ENCODE measurements around the gene CCDC201. TPM values are rescaled to one million over a fixed set of nuclear protein-coding genes. Genes with fewer than 3 reads are reported as not detected.

The CCDC201 gene
- total RNA-seq, 5 donors from 2014 or later (not counting 1 experiment from before 2014, with no cell fraction given) = not detected

- WGBS (ENCODE audit: insufficient coverage) = 80% methylated on average over 5 of the region's 10 CpGs
- Mint-ChIP-seq H3K9me3 (no peaks in the 10 kb centered on the region), H3K4me1 (peaks cover 0 to 5% (median 2%) of the 10 kb centered on the region in 3 donors), H3K36me3 (no peaks in the 10 kb centered on the region), H3K27me3 (peaks cover 71 to 77% of the 10 kb centered on the region in 2 donors), H3K27ac (no peak overlapping the region), H3K4me3 (no peak overlapping the region)
- POLR2A ChIA-PET = no interaction called here
- Histone ChIP-seq H3K27ac (ENCODE audit: low read length) (no peak overlapping the region), H3K9me3 (no peaks in the 10 kb centered on the region), H3K36me3 (ENCODE audit: control insufficient read depth in 2 of 2, extremely low read depth in 1 of 2, insufficient read depth in 1 of 2, low read length in 1 of 2) (no peaks in the 10 kb centered on the region), H3K27me3 (replicated peaks in 1 of 2; ENCODE audit: control insufficient read depth in 2 of 2, extremely low read depth in 1 of 2, insufficient read depth in 2 of 2, low read length in 1 of 2) (peaks cover 7 to 52% of the 10 kb centered on the region in 2 experiments), H3K4me3 (ENCODE audit: control insufficient read depth in 1 of 2, extremely low read depth in 1 of 2, low read length in 1 of 2) (no peak overlapping the region), H3K4me1 (ENCODE audit: control insufficient read depth in 1 of 2, extremely low read depth in 1 of 2, insufficient read depth in 2 of 2, low read length in 2 of 2) (no peaks in the 10 kb centered on the region)
- no peak for DNase-seq
- ATAC-seq (replicated peaks in 1 of 4) = no peak
- CTCF ChIA-PET = interaction anchor here in 1 of 2 donors (0.8 kb wide), 1 partner anchor 1289 kb away, joined by 3 read pairs; no protein-coding TSS in a partner anchor
These were observed 18.9 kb upstream of the CCDC201 start for GRCh38 chr7:45891462-45892402.

GRCh38 chr7:45890902-45891461 lies 18.1 kb upstream of the CCDC201 start:
- Mint-ChIP-seq H3K4me1 (peaks cover 0 to 5% (median 2%) of the 10 kb centered on the region in 3 donors), H3K9me3 (no peaks in the 10 kb centered on the region), H3K4me3 (no peak overlapping the region), H3K36me3 (no peaks in the 10 kb centered on the region), H3K27ac (no peak overlapping the region), H3K27me3 (peaks cover 69 to 76% of the 10 kb centered on the region in 2 donors)
- no CpG with 5 or more reads among the region's 6 CpGs for WGBS (ENCODE audit: insufficient coverage)
- Histone ChIP-seq H3K9me3 (no peaks in the 10 kb centered on the region), H3K27ac (ENCODE audit: low read length) (no peak overlapping the region), H3K4me1 (ENCODE audit: control insufficient read depth in 1 of 2, extremely low read depth in 1 of 2, insufficient read depth in 2 of 2, low read length in 2 of 2) (no peaks in the 10 kb centered on the region), H3K27me3 (replicated peaks in 1 of 2; ENCODE audit: control insufficient read depth in 2 of 2, extremely low read depth in 1 of 2, insufficient read depth in 2 of 2, low read length in 1 of 2) (peaks cover 7 to 52% of the 10 kb centered on the region in 2 experiments), H3K4me3 (ENCODE audit: control insufficient read depth in 1 of 2, extremely low read depth in 1 of 2, low read length in 1 of 2) (no peak overlapping the region), H3K36me3 (ENCODE audit: control insufficient read depth in 2 of 2, extremely low read depth in 1 of 2, insufficient read depth in 1 of 2, low read length in 1 of 2) (no peaks in the 10 kb centered on the region)
- CTCF ChIA-PET = no interaction called here
- no peak for ATAC-seq (replicated peaks in 1 of 4)
- peak in 1 of 35 experiments; percentile 38 for DNase-seq
- POLR2A ChIA-PET = no interaction called here

- ATAC-seq (replicated peaks in 1 of 4) (no peak), DNase-seq (no peak)
- Mint-ChIP-seq H3K4me3 (no peak overlapping the region), H3K4me1 (peaks cover 0 to 5% (median 2%) of the 10 kb centered on the region in 3 donors), H3K36me3 (no peaks in the 10 kb centered on the region), H3K27ac (no peak overlapping the region), H3K27me3 (peaks cover 69 to 75% of the 10 kb centered on the region in 2 donors), H3K9me3 (no peaks in the 10 kb centered on the region)
- no peaks in the 10 kb centered on the region for H3K9me3 ChIP-seq
- no peak overlapping the region for H3K4me3 ChIP-seq (ENCODE audit: control insufficient read depth in 1 of 2, extremely low read depth in 1 of 2, low read length in 1 of 2)
- H3K36me3 ChIP-seq (ENCODE audit: control insufficient read depth in 2 of 2, extremely low read depth in 1 of 2, insufficient read depth in 1 of 2, low read length in 1 of 2) = no peaks in the 10 kb centered on the region
- ChIA-PET CTCF (interaction anchor here in 1 of 2 donors (0.6 to 1.3 kb wide), 2 partner anchors 13 to 51 kb away, joined by 3 to 6 read pairs; no protein-coding TSS in a partner anchor), POLR2A (no interaction called here)
- no peak overlapping the region for H3K27ac ChIP-seq (ENCODE audit: low read length)
- no peaks in the 10 kb centered on the region for H3K4me1 ChIP-seq (ENCODE audit: control insufficient read depth in 1 of 2, extremely low read depth in 1 of 2, insufficient read depth in 2 of 2, low read length in 2 of 2)
- peaks cover 7 to 54% of the 10 kb centered on the region in 2 experiments for H3K27me3 ChIP-seq (replicated peaks in 1 of 2; ENCODE audit: control insufficient read depth in 2 of 2, extremely low read depth in 1 of 2, insufficient read depth in 2 of 2, low read length in 1 of 2)
- WGBS (ENCODE audit: insufficient coverage) = 74% methylated on average over 4 of the region's 8 CpGs
These were observed 17.4 kb upstream of the CCDC201 start for GRCh38 chr7:45890125-45890901.

- no peaks in the 10 kb centered on the region for H3K36me3 ChIP-seq (ENCODE audit: control insufficient read depth in 2 of 2, extremely low read depth in 1 of 2, insufficient read depth in 1 of 2, low read length in 1 of 2)
- Mint-ChIP-seq H3K27ac (no peak overlapping the region), H3K36me3 (no peaks in the 10 kb centered on the region), H3K4me3 (no peak overlapping the region), H3K4me1 (peaks cover 0 to 5% (median 2%) of the 10 kb centered on the region in 3 donors), H3K9me3 (no peaks in the 10 kb centered on the region), H3K27me3 (peaks cover 72 to 74% of the 10 kb centered on the region in 2 donors)
- H3K4me1 ChIP-seq (ENCODE audit: control insufficient read depth in 1 of 2, extremely low read depth in 1 of 2, insufficient read depth in 2 of 2, low read length in 2 of 2) = no peaks in the 10 kb centered on the region
- no peak for ATAC-seq (replicated peaks in 1 of 4)
- ChIA-PET POLR2A (no interaction called here), CTCF (interaction anchor here in 1 of 2 donors (1.3 kb wide), 1 partner anchor 13 kb away, joined by 3 read pairs; no protein-coding TSS in a partner anchor)
- DNase-seq = no peak
- no peak overlapping the region for H3K27ac ChIP-seq (ENCODE audit: low read length)
- H3K4me3 ChIP-seq (ENCODE audit: control insufficient read depth in 1 of 2, extremely low read depth in 1 of 2, low read length in 1 of 2) = no peak overlapping the region
- no peaks in the 10 kb centered on the region for H3K9me3 ChIP-seq
- peaks cover 7 to 62% of the 10 kb centered on the region in 2 experiments for H3K27me3 ChIP-seq (replicated peaks in 1 of 2; ENCODE audit: control insufficient read depth in 2 of 2, extremely low read depth in 1 of 2, insufficient read depth in 2 of 2, low read length in 1 of 2)
- WGBS (ENCODE audit: insufficient coverage) = 33% methylated on average over 3 of the region's 8 CpGs
These were observed 16.6 kb upstream of the CCDC201 start for GRCh38 chr7:45889367-45890067.

- Histone ChIP-seq H3K4me1 (ENCODE audit: control insufficient read depth in 1 of 2, extremely low read depth in 1 of 2, insufficient read depth in 2 of 2, low read length in 2 of 2) (no peaks in the 10 kb centered on the region), H3K27ac (ENCODE audit: low read length) (no peak overlapping the region), H3K27me3 (replicated peaks in 1 of 2; ENCODE audit: control insufficient read depth in 2 of 2, extremely low read depth in 1 of 2, insufficient read depth in 2 of 2, low read length in 1 of 2) (peaks cover 7 to 60% of the 10 kb centered on the region in 2 experiments), H3K4me3 (ENCODE audit: control insufficient read depth in 1 of 2, extremely low read depth in 1 of 2, low read length in 1 of 2) (no peak overlapping the region), H3K36me3 (ENCODE audit: control insufficient read depth in 2 of 2, extremely low read depth in 1 of 2, insufficient read depth in 1 of 2, low read length in 1 of 2) (no peaks in the 10 kb centered on the region), H3K9me3 (no peaks in the 10 kb centered on the region)
- ChIA-PET POLR2A (no interaction called here), CTCF (no interaction called here)
- DNase-seq = no peak
- Mint-ChIP-seq H3K27ac (no peak overlapping the region), H3K4me1 (peaks cover 0 to 5% (median 2%) of the 10 kb centered on the region in 3 donors), H3K27me3 (peaks cover 68 to 72% of the 10 kb centered on the region in 2 donors), H3K4me3 (no peak overlapping the region), H3K9me3 (no peaks in the 10 kb centered on the region), H3K36me3 (no peaks in the 10 kb centered on the region)
- WGBS (ENCODE audit: insufficient coverage) = 16% methylated on average over 7 of the region's 14 CpGs
- no peak for ATAC-seq (replicated peaks in 1 of 4)
These were observed 16.1 kb upstream of the CCDC201 start for GRCh38 chr7:45888993-45889366.

All from T-cell (primary cell).